GM19372 (cell line): Measurements from ENCODE around the gene MAPKAP1.

Source experiments
- ATAC-seq: cut with Tn5 transposase; IDR thresholded peaks from one replicate; pipeline ENCODE4 v1.9.1; 2021; ENCODE audit warnings: mild to moderate bottlenecking, low read depth, moderate library complexity; ENCODE audit not compliant: unreplicated experiment

MAPKAP1 gene

GRCh38 chr9:125680445-125680844 lies 26.6 kb downstream of the MAPKAP1 start:
- no peak for ATAC-seq

GRCh38 chr9:125679597-125680189 lies 27.3 kb downstream of the MAPKAP1 start:
- ATAC-seq, result no peak

GRCh38 chr9:125674981-125675973 lies 31.7 kb downstream of the MAPKAP1 start:
- no peak for ATAC-seq

GRCh38 chr9:125672876-125673275 lies 34.1 kb downstream of the MAPKAP1 start:
- no peak for ATAC-seq

- ATAC-seq, result no peak
Observed at GRCh38 chr9:125663127-125663526, 43.9 kb downstream of the MAPKAP1 start.

- no peak for ATAC-seq
Observed at GRCh38 chr9:125660557-125660956, 46.5 kb downstream of the MAPKAP1 start.

GRCh38 chr9:125659954-125660353 lies 47.1 kb downstream of the MAPKAP1 start:
- ATAC-seq, result no peak

- no peak for ATAC-seq
Observed at GRCh38 chr9:125659201-125659840, 47.7 kb downstream of the MAPKAP1 start.

GRCh38 chr9:125656560-125656959 lies 50.4 kb downstream of the MAPKAP1 start:
- ATAC-seq, result no peak

GRCh38 chr9:125655691-125656410 lies 51.2 kb downstream of the MAPKAP1 start:
- no peak for ATAC-seq

- no peak for ATAC-seq
Observed at GRCh38 chr9:125655066-125655633, 51.9 kb downstream of the MAPKAP1 start.

- no peak for ATAC-seq
Observed at GRCh38 chr9:125654121-125654520, 52.9 kb downstream of the MAPKAP1 start.

GRCh38 chr9:125653325-125653724 lies 53.7 kb downstream of the MAPKAP1 start:
- no peak for ATAC-seq

GRCh38 chr9:125652759-125653158 lies 54.2 kb downstream of the MAPKAP1 start:
- no peak for ATAC-seq

- no peak for ATAC-seq
Observed at GRCh38 chr9:125652233-125652594, 54.8 kb downstream of the MAPKAP1 start.

GRCh38 chr9:125651576-125652232 lies 55.3 kb downstream of the MAPKAP1 start:
- no peak for ATAC-seq

GRCh38 chr9:125650271-125650737 lies 56.7 kb downstream of the MAPKAP1 start:
- ATAC-seq, result no peak

GRCh38 chr9:125649826-125650225 lies 57.2 kb downstream of the MAPKAP1 start:
- ATAC-seq, result no peak

- no peak for ATAC-seq
Observed at GRCh38 chr9:125649315-125649714, 57.7 kb downstream of the MAPKAP1 start.

- ATAC-seq, result no peak
Observed at GRCh38 chr9:125648294-125648693, 58.7 kb downstream of the MAPKAP1 start.
